GM06990 (cell line): ENCODE results near the gene FAM83D.

Experiments
- DNase-seq: peaks from one replicate; pipeline ENCODE4 v3.0.0-alpha.2; 2011; ENCODE audit not compliant: insufficient read length; ENCODE audit errors: extremely low read depth
- H3K27me3 ChIP-seq: replicated peaks from 2 replicates; pipeline ENCODE4 v1.6.0; 2011; ENCODE audit warnings: low read length; ENCODE audit not compliant: control insufficient read depth, insufficient read depth
- H3K36me3 ChIP-seq: 2 replicates; pipeline ENCODE4 v1.5.1; 2011; ENCODE audit warnings: low read length; ENCODE audit not compliant: control insufficient read depth, insufficient read depth
- H3K4me3 ChIP-seq: replicated peaks from 2 replicates; pipeline ENCODE4 v1.5.1; 2011; ENCODE audit warnings: low read depth, mild to moderate bottlenecking, control low read depth, low read length
- CTCF ChIP-seq: IDR thresholded peaks from 2 replicates; pipeline ENCODE4 v1.5.1; 2011; ENCODE audit warnings: low read length, control low read depth, mild to moderate bottlenecking, inconsistent platforms; ENCODE audit not compliant: insufficient read depth, poor library complexity, severe bottlenecking

Gene FAM83D

DNA sequence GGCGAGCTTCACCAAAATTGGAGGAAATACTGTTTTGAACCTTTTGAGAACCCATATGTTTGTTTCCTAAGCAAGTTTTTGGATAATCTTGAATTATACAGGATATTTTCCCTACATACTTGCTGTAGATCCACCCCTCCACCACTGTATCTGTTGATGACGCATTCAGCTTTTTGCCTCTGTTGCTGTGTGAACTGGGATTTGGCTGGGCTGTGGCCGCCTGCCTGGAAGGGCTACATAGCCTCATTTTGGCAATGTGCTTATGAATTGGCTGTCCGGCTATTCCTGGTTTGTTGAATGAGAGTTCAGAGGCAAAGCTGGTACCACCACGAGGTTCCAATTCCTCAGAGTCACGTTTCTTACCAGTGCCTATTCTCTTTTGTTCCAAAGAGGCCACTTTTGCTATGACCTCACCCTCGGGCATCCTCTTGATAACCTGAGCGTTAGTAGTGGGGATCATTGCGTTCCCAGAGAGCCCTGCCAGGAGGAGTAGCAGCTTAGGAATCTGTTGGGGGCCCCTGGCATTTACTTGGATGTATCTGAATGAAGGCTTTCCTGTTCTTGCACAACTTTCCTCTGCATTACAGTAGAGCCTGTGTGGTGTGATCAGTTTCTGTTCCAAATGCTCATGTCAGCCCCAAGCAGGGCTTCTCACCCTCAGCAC lies 6.4 kb downstream of the FAM83D start:
- DNase-seq: no peak
- Histone ChIP-seq H3K4me3 (no peak overlapping the region), H3K36me3 (peaks cover 7% of the 10 kb centered on the region), H3K27me3 (no peaks in the 10 kb centered on the region)
- TF ChIP-seq CTCF: no peak

- no peak for DNase-seq
- H3K36me3 ChIP-seq: peaks cover 16% of the 10 kb centered on the region
- H3K4me3 ChIP-seq: no peak overlapping the region
- no peak for TF ChIP-seq CTCF
- H3K27me3 ChIP-seq: no peaks in the 10 kb centered on the region
Observed at GRCh38 chr20:38934530-38934929, 8.3 kb downstream of the FAM83D start.

DNA sequence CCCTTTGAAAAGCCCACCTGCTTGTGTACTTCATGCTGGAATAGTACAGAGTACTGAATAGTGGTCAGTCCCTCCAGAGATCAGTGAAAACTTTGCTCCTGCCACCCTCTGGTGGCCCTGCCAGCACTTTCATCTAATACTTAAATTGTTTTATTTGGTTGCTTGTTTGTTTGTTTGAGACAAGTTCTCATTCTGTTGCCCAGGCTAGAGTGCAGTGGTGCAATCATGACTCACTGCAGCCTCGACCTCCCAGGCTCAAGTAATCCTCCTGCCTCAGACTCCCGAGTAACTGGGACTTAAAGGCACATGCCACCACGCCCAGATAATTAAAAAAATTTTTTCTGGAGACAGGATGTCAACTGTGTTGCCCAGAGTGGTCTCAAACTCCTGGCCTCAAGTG lies 9.1 kb downstream of the FAM83D start:
- no peak for DNase-seq
- Histone ChIP-seq H3K4me3 (no peak overlapping the region), H3K36me3 (peaks cover 17% of the 10 kb centered on the region), H3K27me3 (no peaks in the 10 kb centered on the region)
- no peak for TF ChIP-seq CTCF

- TF ChIP-seq CTCF: no peak
- Histone ChIP-seq H3K27me3 (no peaks in the 10 kb centered on the region), H3K36me3 (peaks cover 18% of the 10 kb centered on the region), H3K4me3 (no peak overlapping the region)
- no peak for DNase-seq
Observed at GRCh38 chr20:38935967-38936407, 9.8 kb downstream of the FAM83D start.

DNA sequence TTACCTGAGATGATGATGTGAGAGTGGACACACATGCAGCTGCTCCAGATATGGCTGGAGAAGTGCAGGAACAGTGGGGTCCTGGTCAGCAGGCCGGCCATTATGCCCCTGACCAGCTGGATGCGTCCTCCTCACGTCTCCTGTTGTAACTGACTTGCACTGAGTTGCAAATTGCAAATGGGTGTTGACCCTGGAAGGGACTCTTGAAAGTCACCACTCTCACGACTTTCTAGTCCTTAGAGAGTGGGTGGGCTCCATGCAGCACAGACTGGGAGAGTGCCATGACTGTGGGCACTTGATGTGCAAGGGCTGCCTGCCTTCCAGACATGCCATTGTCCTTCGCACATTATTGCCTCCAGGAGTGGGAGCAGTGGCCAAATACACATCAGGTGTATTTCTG lies 10.8 kb downstream of the FAM83D start:
- no peak for DNase-seq
- H3K4me3 ChIP-seq: no peak overlapping the region
- H3K36me3 ChIP-seq: peaks cover 24% of the 10 kb centered on the region
- H3K27me3 ChIP-seq: no peaks in the 10 kb centered on the region
- no peak for TF ChIP-seq CTCF
